ENCODE results near the gene SDK1.

The SDK1 gene

GRCh38 chr7:3897430-3898372 is 596.6 kb downstream of the SDK1 start:
- in situ Hi-C loops (cut with MboI; ENCODE audit: low sequenced_read_pairs) = no loop called here

- in situ Hi-C loops (cut with MboI; ENCODE audit: low sequenced_read_pairs) = no loop called here
Observed at GRCh38 chr7:3899559-3899991, 598.5 kb downstream of the SDK1 start.

GRCh38 chr7:3908153-3908552 is 607.1 kb downstream of the SDK1 start:
- in situ Hi-C loops (cut with MboI; ENCODE audit: low sequenced_read_pairs) = no loop called here

GRCh38 chr7:3909128-3909527 is 608.1 kb downstream of the SDK1 start:
- in situ Hi-C loops (cut with MboI; ENCODE audit: low sequenced_read_pairs) = no loop called here

- in situ Hi-C loops (cut with MboI; ENCODE audit: low sequenced_read_pairs) = no loop called here
Observed at GRCh38 chr7:3910054-3910453, 609.0 kb downstream of the SDK1 start.

GRCh38 chr7:3911685-3912084 is 610.6 kb downstream of the SDK1 start:
- in situ Hi-C loops (cut with MboI; ENCODE audit: low sequenced_read_pairs) = no loop called here

- in situ Hi-C loops (cut with MboI; ENCODE audit: low sequenced_read_pairs) = no loop called here
Observed at GRCh38 chr7:3912291-3912690, 611.2 kb downstream of the SDK1 start.

GRCh38 chr7:3914051-3914775 is 613.2 kb downstream of the SDK1 start:
- in situ Hi-C loops (cut with MboI; ENCODE audit: low sequenced_read_pairs) = no loop called here

GRCh38 chr7:3915337-3915878 is 614.4 kb downstream of the SDK1 start:
- in situ Hi-C loops (cut with MboI; ENCODE audit: low sequenced_read_pairs) = no loop called here

GRCh38 chr7:3916146-3916545 is 615.1 kb downstream of the SDK1 start:
- in situ Hi-C loops (cut with MboI; ENCODE audit: low sequenced_read_pairs) = no loop called here

GRCh38 chr7:3917436-3917835 is 616.4 kb downstream of the SDK1 start:
- in situ Hi-C loops (cut with MboI; ENCODE audit: low sequenced_read_pairs) = no loop called here

- in situ Hi-C loops (cut with MboI; ENCODE audit: low sequenced_read_pairs) = no loop called here
Observed at GRCh38 chr7:3918576-3918975, 617.5 kb downstream of the SDK1 start.

GRCh38 chr7:3922175-3922635 is 621.2 kb downstream of the SDK1 start:
- in situ Hi-C loops (cut with MboI; ENCODE audit: low sequenced_read_pairs) = no loop called here

GRCh38 chr7:3923307-3923918 is 622.4 kb downstream of the SDK1 start:
- in situ Hi-C loops (cut with MboI; ENCODE audit: low sequenced_read_pairs) = no loop called here

GRCh38 chr7:3924277-3924676 is 623.2 kb downstream of the SDK1 start:
- in situ Hi-C loops (cut with MboI; ENCODE audit: low sequenced_read_pairs) = no loop called here

- in situ Hi-C loops (cut with MboI; ENCODE audit: low sequenced_read_pairs) = no loop called here
Observed at GRCh38 chr7:3927446-3928110, 626.5 kb downstream of the SDK1 start.

- in situ Hi-C loops (cut with MboI; ENCODE audit: low sequenced_read_pairs) = no loop called here
Observed at GRCh38 chr7:3928727-3929515, 627.9 kb downstream of the SDK1 start.

- in situ Hi-C loops (cut with MboI; ENCODE audit: low sequenced_read_pairs) = no loop called here
Observed at GRCh38 chr7:3931843-3932242, 630.8 kb downstream of the SDK1 start.

GRCh38 chr7:3937146-3937545 is 636.1 kb downstream of the SDK1 start:
- in situ Hi-C loops (cut with MboI; ENCODE audit: low sequenced_read_pairs) = no loop called here

GRCh38 chr7:3937605-3938004 is 636.6 kb downstream of the SDK1 start:
- in situ Hi-C loops (cut with MboI; ENCODE audit: low sequenced_read_pairs) = no loop called here

All from hTERT RPE-1 (cell line).